Measurements from ENCODE around the gene NIF3L1. TPM values are rescaled to one million over a fixed set of nuclear protein-coding genes. Genes with fewer than 3 reads are reported as not detected.

NIF3L1 gene
- total and polyA plus RNA-seq, 2 of the 13 experiments (the other 11 are each of a cell fraction or from before 2014, with no cell fraction given) = 67.9 to 75.2 TPM

- TF ChIP-seq ZBTB25 (CRISPR knock-in tag; IDR thresholded peaks at IDR 0.05) (peak; percentile 98), ZSCAN21 (CRISPR knock-in tag; IDR thresholded peaks at IDR 0.05; ENCODE audit: borderline replicate concordance) (peak; percentile 87), BHLHE40 (IDR thresholded peaks at IDR 0.05; ENCODE audit: low read length) (0 out of 2 replicates have a peak, but pooled peaks have one; percentile 31), ZNF781 (CRISPR knock-in tag; IDR thresholded peaks at IDR 0.05; ENCODE audit: borderline replicate concordance, not compliant biosample characterization) (peak; percentile 76), U2AF2 (IDR thresholded peaks at IDR 0.05; ENCODE audit: low read depth, low read length) (no peak), ZNF879 (CRISPR knock-in tag; IDR thresholded peaks at IDR 0.05) (no peak; the same call in 1 of the 2 replicates), ZNF383 (CRISPR knock-in tag; IDR thresholded peaks at IDR 0.05; ENCODE audit: borderline replicate concordance) (0 out of 2 replicates have a peak, but pooled peaks have one; percentile 54), ELF4 (CRISPR knock-in tag; IDR thresholded peaks at IDR 0.05; ENCODE audit: borderline replicate concordance) (0 out of 2 replicates have a peak, but pooled peaks have one; percentile 17), FOXK1 (CRISPR knock-in tag; IDR thresholded peaks at IDR 0.05; ENCODE audit: borderline replicate concordance, low read depth) (peak; percentile 34; the same call in 1 of the 2 replicates), ADNP (CRISPR knock-in tag; IDR thresholded peaks at IDR 0.05) (peak; percentile 85; the same call in 1 of the 2 replicates), CENPBD1 (CRISPR knock-in tag; IDR thresholded peaks at IDR 0.05; ENCODE audit: borderline replicate concordance, low read depth) (no peak), TRIM24 (CRISPR knock-in tag; IDR thresholded peaks at IDR 0.05) (no peak), ZXDC (CRISPR knock-in tag; IDR thresholded peaks at IDR 0.05) (no peak), SMYD3 (CRISPR knock-in tag; IDR thresholded peaks at IDR 0.05) (no peak; the same call in 1 of the 2 replicates), CC2D1A (CRISPR knock-in tag; IDR thresholded peaks at IDR 0.05) (peak; percentile 58; the same call in 1 of the 2 replicates), MYC (CRISPR knock-in tag; IDR thresholded peaks at IDR 0.05; ENCODE audit: borderline replicate concordance) (peak; percentile 73), ZNF577 (CRISPR knock-in tag; IDR thresholded peaks at IDR 0.05; ENCODE audit: borderline replicate concordance, low read depth) (no peak), IKZF4 (CRISPR knock-in tag; IDR thresholded peaks at IDR 0.05; ENCODE audit: borderline replicate concordance, low read depth, not compliant biosample characterization) (no peak)
- TF ChIP-seq, protein P1, sequence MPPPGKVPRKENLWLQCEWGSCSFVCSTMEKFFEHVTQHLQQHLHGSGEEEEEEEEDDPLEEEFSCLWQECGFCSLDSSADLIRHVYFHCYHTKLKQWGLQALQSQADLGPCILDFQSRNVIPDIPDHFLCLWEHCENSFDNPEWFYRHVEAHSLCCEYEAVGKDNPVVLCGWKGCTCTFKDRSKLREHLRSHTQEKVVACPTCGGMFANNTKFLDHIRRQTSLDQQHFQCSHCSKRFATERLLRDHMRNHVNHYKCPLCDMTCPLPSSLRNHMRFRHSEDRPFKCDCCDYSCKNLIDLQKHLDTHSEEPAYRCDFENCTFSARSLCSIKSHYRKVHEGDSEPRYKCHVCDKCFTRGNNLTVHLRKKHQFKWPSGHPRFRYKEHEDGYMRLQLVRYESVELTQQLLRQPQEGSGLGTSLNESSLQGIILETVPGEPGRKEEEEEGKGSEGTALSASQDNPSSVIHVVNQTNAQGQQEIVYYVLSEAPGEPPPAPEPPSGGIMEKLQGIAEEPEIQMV (CRISPR knock-in tag; IDR thresholded peaks at IDR 0.05; ENCODE audit: low read depth) = peak; percentile 65
Measured at GRCh38 chr2:200888704-200889625, at the start of gene NIF3L1, which contains the start of gene PPIL3 (continued).
